Caco-2 (cell line): ENCODE results near the gene SLC9A3. TPM values are rescaled to one million over a fixed set of nuclear protein-coding genes. Genes with fewer than 3 reads are reported as not detected.

Source experiments
- BruUV-seq: library from RNA; stranded (reverse); fragments of 400-500 nt; replicated peaks from 2 replicates; lab custom pipeline; 2021; lab: Mats Ljungman, UMichigan
- CTCF ChIA-PET: fragments of 300-600 bp; sonication (Branson Sonifier 250); formaldehyde crosslinking; loops from one replicate; lab custom pipeline; 2022; ENCODE audit warnings: antibody characterized with exemption; lab: Charles Lee
- POLR2A ChIA-PET: fragments of 300-600 bp; sonication (Branson Sonifier 250); formaldehyde crosslinking; loops from one replicate; lab custom pipeline; 2022; ENCODE audit warnings: antibody characterized with exemption; lab: Charles Lee
- DNase-seq, 2 experiments: peaks; one replicate each; pipeline versions ENCODE4 v3.0.0 to v3.0.0-alpha.2; 2020 to 2022
- H3K27me3 ChIP-seq: replicated peaks from 2 replicates; pipeline ENCODE4 v1.6.0; 2011; ENCODE audit warnings: low read length; ENCODE audit not compliant: control insufficient read depth, insufficient read depth
- H3K36me3 ChIP-seq: 2 replicates; pipeline ENCODE4 v1.5.1; 2011; ENCODE audit warnings: low read length; ENCODE audit not compliant: control insufficient read depth, insufficient read depth
- H3K4me1 ChIP-seq: fragments of 250-450 bp; sonication (Bioruptor Pico); 2 replicates; pipeline ENCODE4 v1.5.1; 2020; ENCODE audit warnings: mild to moderate bottlenecking
- H3K4me3 ChIP-seq: 2 replicates; pipeline ENCODE4 v1.5.1; 2011; ENCODE audit warnings: low read depth, mild to moderate bottlenecking, control low read depth, low read length
- H3K9me3 ChIP-seq: fragments of 250-450 bp; sonication (Bioruptor Pico); 2 replicates; pipeline ENCODE4 v1.5.1; 2020; ENCODE audit warnings: mild to moderate bottlenecking, moderate library complexity
- H3K27ac Mint-ChIP-seq: one replicate; pipeline ENCODE4 v1.8.0; 2022; ENCODE audit warnings: mixed read lengths; ENCODE audit not compliant: unreplicated experiment
- H3K27me3 Mint-ChIP-seq: one replicate; pipeline ENCODE4 v1.8.0; 2022; ENCODE audit warnings: mixed read lengths; ENCODE audit not compliant: insufficient read depth, unreplicated experiment
- H3K36me3 Mint-ChIP-seq: one replicate; pipeline ENCODE4 v1.8.0; 2022; ENCODE audit warnings: mild to moderate bottlenecking, mixed read lengths; ENCODE audit not compliant: insufficient read depth, unreplicated experiment
- H3K4me1 Mint-ChIP-seq: one replicate; pipeline ENCODE4 v1.8.0; 2022; ENCODE audit warnings: low read depth, mixed read lengths; ENCODE audit not compliant: unreplicated experiment
- H3K4me3 Mint-ChIP-seq: one replicate; pipeline ENCODE4 v1.8.0; 2022; ENCODE audit warnings: mild to moderate bottlenecking, moderate library complexity, mixed read lengths; ENCODE audit not compliant: unreplicated experiment
- H3K9me3 Mint-ChIP-seq: one replicate; pipeline ENCODE4 v1.8.0; 2022; ENCODE audit warnings: mixed read lengths; ENCODE audit not compliant: unreplicated experiment
- CTCF ChIP-seq, 2 experiments: fragments of 200-600 bp in 1 of 2; IDR thresholded peaks; 1 replicate in 1 of 2; 2 replicates in 1 of 2; pipeline versions ENCODE4 v1.5.1 to v1.8.0; 2011 to 2022; ENCODE audit warnings: antibody characterized with exemption in 1 of 2, control low read depth in 1 of 2, inconsistent platforms in 1 of 2, low read depth in 1 of 2, low read length in 1 of 2, mild to moderate bottlenecking in 1 of 2, moderate library complexity in 1 of 2; ENCODE audit not compliant: insufficient read depth in 1 of 2, severe bottlenecking in 1 of 2, unreplicated experiment in 1 of 2
- intact Hi-C: fragments of 100-400 bp; cut with micrococcal nuclease; formaldehyde crosslinking; loops from one replicate; pipeline ENCODE4 v1.10.0; 2022; ENCODE audit not compliant: unreplicated experiment
- total RNA-seq: library from RNA; stranded (reverse); gene quantifications from 2 replicates; pipeline ENCODE4 v1.2.3, GENCODE V29; 2022

SLC9A3 gene
- total RNA-seq, 1 experiment from 2014 or later = 3.4 TPM

- H3K27ac Mint-ChIP-seq = no peak overlapping the region
- H3K4me3 Mint-ChIP-seq = no peak overlapping the region
- no peaks in the 10 kb centered on the region for H3K9me3 Mint-ChIP-seq
Measured at GRCh38 chr5:525916-526315, 1.7 kb upstream of the SLC9A3 start.

GRCh38 chr5:524973-525761 lies 918 bp upstream of the SLC9A3 start:
- ChIA-PET CTCF (interaction anchor here (1.0 kb wide), 1 partner anchor 79 kb away, joined by 5 read pairs; no protein-coding TSS in a partner anchor), POLR2A (no interaction called here)
- Mint-ChIP-seq H3K4me1 (no peaks in the 10 kb centered on the region), H3K9me3 (no peaks in the 10 kb centered on the region), H3K36me3 (no peaks in the 10 kb centered on the region), H3K27me3 (peaks cover 23% of the 10 kb centered on the region), H3K4me3 (peak overlapping the region; percentile 58), H3K27ac (no peak overlapping the region)
- no peaks in the 10 kb centered on the region for H3K9me3 ChIP-seq
- no TSS peak for BruUV-seq
- H3K4me3 ChIP-seq = no peak overlapping the region
- no peaks in the 10 kb centered on the region; the same call in 1 of the 2 replicates for H3K27me3 ChIP-seq
- intact Hi-C loops = no loop called here
- H3K36me3 ChIP-seq = no peaks in the 10 kb centered on the region
- no peak for TF ChIP-seq CTCF (IDR thresholded peaks at IDR 0.05; ENCODE audit: insufficient read depth in 1 of 2, low read depth in 1 of 2, low read length in 1 of 2, severe bottlenecking in 1 of 2, unreplicated experiment in 1 of 2)
- peaks cover 17% of the 10 kb centered on the region for H3K4me1 ChIP-seq
- no peak for DNase-seq

More at GRCh38 chr5:525916-526315, 1.7 kb upstream of the SLC9A3 start:
- Mint-ChIP-seq H3K36me3 (no peaks in the 10 kb centered on the region), H3K27me3 (peaks cover 23% of the 10 kb centered on the region), H3K4me1 (no peaks in the 10 kb centered on the region)
- no peak for DNase-seq
- ChIA-PET CTCF (interaction anchor here (1.0 kb wide), 1 partner anchor 79 kb away, joined by 5 read pairs; no protein-coding TSS in a partner anchor), POLR2A (no interaction called here)
- Histone ChIP-seq H3K36me3 (no peaks in the 10 kb centered on the region), H3K4me3 (no peak overlapping the region), H3K4me1 (peaks cover 17% of the 10 kb centered on the region), H3K9me3 (no peaks in the 10 kb centered on the region), H3K27me3 (no peaks in the 10 kb centered on the region; the same call in 1 of the 2 replicates)
- no TSS peak for BruUV-seq
- intact Hi-C loops = no loop called here
- no peak for TF ChIP-seq CTCF (IDR thresholded peaks at IDR 0.05; ENCODE audit: insufficient read depth in 1 of 2, low read depth in 1 of 2, low read length in 1 of 2, severe bottlenecking in 1 of 2, unreplicated experiment in 1 of 2)

GRCh38 chr5:523441-524222 lies 617 bp downstream of the SLC9A3 start:
- Mint-ChIP-seq H3K27ac (no peak overlapping the region), H3K27me3 (peaks cover 17% of the 10 kb centered on the region), H3K36me3 (no peaks in the 10 kb centered on the region), H3K4me1 (no peaks in the 10 kb centered on the region), H3K9me3 (no peaks in the 10 kb centered on the region), H3K4me3 (peak overlapping the region; percentile 60)
- Histone ChIP-seq H3K4me1 (peaks cover 15% of the 10 kb centered on the region), H3K27me3 (no peaks in the 10 kb centered on the region; the same call in 1 of the 2 replicates), H3K9me3 (no peaks in the 10 kb centered on the region), H3K36me3 (no peaks in the 10 kb centered on the region), H3K4me3 (peak overlapping the region; percentile 38)
- DNase-seq = no peak
- no TSS peak for BruUV-seq
- no peak for TF ChIP-seq CTCF (IDR thresholded peaks at IDR 0.05; ENCODE audit: insufficient read depth in 1 of 2, low read depth in 1 of 2, low read length in 1 of 2, severe bottlenecking in 1 of 2, unreplicated experiment in 1 of 2)
- POLR2A ChIA-PET = interaction anchor here (0.6 kb wide), 1 partner anchor 17 kb away, joined by 6 read pairs; no protein-coding TSS in a partner anchor
- intact Hi-C loops = no loop called here
- CTCF ChIA-PET = no interaction called here
